Left forelimb (tissue), 1 donor: ENCODE data around the gene CEP112.
"Not testable (repeated sequence)": the region's sequence is repeated elsewhere in the genome, so short reads cannot be mapped to it uniquely, and the experiment has no call there.

ENCODE experiments used
- DNase-seq: peaks from one replicate; pipeline ENCODE4 v3.0.0-alpha.2; 2018; ENCODE audit warnings: low spot score

The CEP112 gene

GRCh38 chr17:66210208-66210574 is 18.3 kb upstream of the CEP112 start:
- DNase-seq, result no peak

- no peak for DNase-seq
These were observed 16.0 kb upstream of the CEP112 start for GRCh38 chr17:66207936-66208335.

- no peak for DNase-seq
These were observed 11.5 kb upstream of the CEP112 start for GRCh38 chr17:66203274-66204015.

GRCh38 chr17:66200685-66201092 is 8.8 kb upstream of the CEP112 start:
- no peak for DNase-seq

- DNase-seq, result no peak
These were observed 6.3 kb upstream of the CEP112 start for GRCh38 chr17:66198242-66198641.

- DNase-seq, result no peak
These were observed 400 bp upstream of the CEP112 start for GRCh38 chr17:66192378-66192687.

GRCh38 chr17:66190738-66191592 is 968 bp downstream of the CEP112 start:
- DNase-seq, result no peak

GRCh38 chr17:66187718-66188117 is 4.2 kb downstream of the CEP112 start:
- DNase-seq, result no peak

GRCh38 chr17:66185862-66186261 is 6.1 kb downstream of the CEP112 start:
- DNase-seq, result no peak

- DNase-seq, result no peak
These were observed 7.5 kb downstream of the CEP112 start for GRCh38 chr17:66184392-66184791.

GRCh38 chr17:66183529-66183928 is 8.4 kb downstream of the CEP112 start:
- no peak for DNase-seq

GRCh38 chr17:66178642-66179041 is 13.3 kb downstream of the CEP112 start:
- no peak for DNase-seq

- DNase-seq, result no peak
These were observed 14.9 kb downstream of the CEP112 start for GRCh38 chr17:66177048-66177447.

GRCh38 chr17:66175892-66176291 is 16.0 kb downstream of the CEP112 start:
- DNase-seq, result no peak

GRCh38 chr17:66172691-66173223 is 19.2 kb downstream of the CEP112 start:
- DNase-seq, result no peak

GRCh38 chr17:66172144-66172543 is 19.8 kb downstream of the CEP112 start:
- no peak for DNase-seq

- no peak for DNase-seq
These were observed 20.2 kb downstream of the CEP112 start for GRCh38 chr17:66171692-66172091.

GRCh38 chr17:66171172-66171571 is 20.8 kb downstream of the CEP112 start:
- no peak for DNase-seq

GRCh38 chr17:66169839-66170238 is 22.1 kb downstream of the CEP112 start:
- no peak for DNase-seq

- no peak for DNase-seq
These were observed 24.6 kb downstream of the CEP112 start for GRCh38 chr17:66167189-66167815.

GRCh38 chr17:66165537-66166123 is 26.3 kb downstream of the CEP112 start:
- DNase-seq, result no peak

- DNase-seq, result not testable (repeated sequence)
These were observed 36.9 kb downstream of the CEP112 start for GRCh38 chr17:66155055-66155454.
